ENCODE measurements around the gene HNRNPL.
"Not testable (repeated sequence)": the region's sequence is repeated elsewhere in the genome, so short reads cannot be mapped to it uniquely, and the experiment has no call there.

The HNRNPL gene

GRCh38 chr19:38812009-38812840 lies 37.6 kb downstream of the HNRNPL start:
- DNase-seq (ENCODE audit: low spot score in 2 of 2), result no peak
- H3K4me3 Mint-ChIP-seq, result no peak overlapping the region
- H3K36me3 Mint-ChIP-seq, result peaks cover 22% of the 10 kb centered on the region
- no peaks in the 10 kb centered on the region for H3K9me3 Mint-ChIP-seq
- peak overlapping the region; percentile 29 for H3K27ac Mint-ChIP-seq
- no peaks in the 10 kb centered on the region for H3K4me1 Mint-ChIP-seq
- no peak for ATAC-seq

- peaks cover 2% of the 10 kb centered on the region for H3K36me3 Mint-ChIP-seq
- peaks cover 7% of the 10 kb centered on the region for H3K4me1 Mint-ChIP-seq
- DNase-seq (ENCODE audit: low spot score in 2 of 2), result no peak
- ATAC-seq, result no peak
- H3K9me3 Mint-ChIP-seq, result no peaks in the 10 kb centered on the region
- H3K4me3 Mint-ChIP-seq, result no peak overlapping the region
- no peak overlapping the region for H3K27ac Mint-ChIP-seq
Observed at GRCh38 chr19:38809592-38810252, 40.1 kb downstream of the HNRNPL start.

- Mint-ChIP-seq H3K4me3 (no peak overlapping the region), H3K27ac (no peak overlapping the region), H3K36me3 (no peaks in the 10 kb centered on the region), H3K9me3 (no peaks in the 10 kb centered on the region), H3K4me1 (peaks cover 7% of the 10 kb centered on the region)
- DNase-seq (ENCODE audit: low spot score in 2 of 2) (no peak), ATAC-seq (no peak)
Observed at GRCh38 chr19:38808741-38809140, 41.0 kb downstream of the HNRNPL start.

DNA sequence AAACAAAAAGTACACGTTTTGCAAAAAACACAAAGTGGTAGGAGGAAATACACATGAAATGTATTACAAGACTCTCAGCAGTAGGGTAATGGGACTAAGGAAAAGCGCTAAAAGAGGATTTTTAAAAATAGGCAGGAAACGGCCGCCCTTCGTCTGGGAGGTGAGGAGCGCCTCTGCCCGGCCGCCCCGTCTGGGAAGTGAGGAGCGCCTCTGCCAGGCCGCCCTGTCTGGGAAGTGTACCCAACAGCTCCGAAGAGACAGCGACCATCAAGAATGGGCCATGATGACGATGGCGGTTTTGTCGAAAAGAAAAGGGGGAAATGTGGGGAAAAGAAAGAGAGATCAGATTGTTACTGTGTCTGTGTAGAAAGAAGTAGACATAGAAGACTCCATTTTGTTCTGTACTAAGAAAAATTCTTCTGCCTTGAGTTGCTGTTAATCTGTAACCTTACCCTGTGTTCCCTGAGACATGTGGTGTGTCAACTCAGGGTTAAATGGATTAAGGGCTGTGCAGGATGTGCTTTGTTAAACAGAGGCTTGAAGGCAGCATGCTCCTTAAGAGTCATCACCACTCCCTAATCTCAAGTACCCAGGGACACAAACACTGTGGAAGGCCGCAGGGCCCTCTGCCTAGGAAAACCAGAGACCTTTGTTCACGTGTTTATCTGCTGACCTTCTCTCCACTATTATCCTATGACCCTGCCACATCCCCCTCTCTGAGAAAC lies 42.2 kb downstream of the HNRNPL start:
- DNase-seq (ENCODE audit: low spot score in 2 of 2), result not testable (repeated sequence)

GRCh38 chr19:38806371-38806770 lies 43.4 kb downstream of the HNRNPL start:
- no peak for DNase-seq (ENCODE audit: low spot score in 2 of 2)
- no peak overlapping the region for H3K27ac Mint-ChIP-seq
- no peak overlapping the region for H3K4me3 Mint-ChIP-seq
- no peaks in the 10 kb centered on the region for H3K36me3 Mint-ChIP-seq
- no peak for ATAC-seq
- no peaks in the 10 kb centered on the region for H3K9me3 Mint-ChIP-seq
- peaks cover 7% of the 10 kb centered on the region for H3K4me1 Mint-ChIP-seq

More for the DNA sequence above, 42.2 kb downstream of the HNRNPL start:
- H3K4me3 Mint-ChIP-seq, H3K27ac Mint-ChIP-seq, H3K4me1 Mint-ChIP-seq, ATAC-seq, H3K36me3 Mint-ChIP-seq, H3K9me3 Mint-ChIP-seq: not testable (repeated sequence)

GRCh38 chr19:38805180-38805579 lies 44.6 kb downstream of the HNRNPL start:
- DNase-seq (ENCODE audit: low spot score in 2 of 2) (no peak), ATAC-seq (no peak)
- Mint-ChIP-seq H3K4me1 (peaks cover 7% of the 10 kb centered on the region), H3K9me3 (no peaks in the 10 kb centered on the region), H3K4me3 (no peak overlapping the region), H3K27ac (peak overlapping the region; percentile 87), H3K36me3 (no peaks in the 10 kb centered on the region)

DNA sequence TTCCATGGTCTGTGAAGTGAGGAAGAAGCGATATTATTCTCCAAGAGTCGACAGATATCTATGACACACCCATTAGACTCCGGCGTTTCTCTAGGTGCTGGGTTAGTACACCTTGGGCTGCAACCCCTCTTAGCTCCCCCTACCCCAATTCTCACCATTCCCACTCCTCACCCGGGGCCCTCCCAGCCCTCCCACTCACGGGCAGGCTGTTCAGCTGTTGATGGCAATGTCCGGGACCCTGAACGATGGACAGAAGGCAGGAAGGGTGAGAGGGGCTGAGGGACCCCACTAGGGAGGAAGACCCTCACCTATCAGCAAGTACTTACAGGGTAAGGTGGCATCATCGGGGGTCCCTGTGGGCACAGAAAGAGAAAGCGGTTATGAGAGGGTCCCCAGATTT lies 46.2 kb downstream of the HNRNPL start:
- Mint-ChIP-seq H3K9me3 (no peaks in the 10 kb centered on the region), H3K27ac (no peak overlapping the region), H3K4me1 (peaks cover 7% of the 10 kb centered on the region), H3K4me3 (no peak overlapping the region), H3K36me3 (no peaks in the 10 kb centered on the region)
- ATAC-seq (no peak), DNase-seq (ENCODE audit: low spot score in 2 of 2) (no peak)

- H3K4me1 Mint-ChIP-seq, result peaks cover 7% of the 10 kb centered on the region
- no peaks in the 10 kb centered on the region for H3K9me3 Mint-ChIP-seq
- no peak for DNase-seq (ENCODE audit: low spot score in 2 of 2)
- no peak overlapping the region for H3K4me3 Mint-ChIP-seq
- no peak overlapping the region for H3K27ac Mint-ChIP-seq
- ATAC-seq, result no peak
- H3K36me3 Mint-ChIP-seq, result no peaks in the 10 kb centered on the region
Observed at GRCh38 chr19:38801359-38802095, 48.3 kb downstream of the HNRNPL start.

DNA sequence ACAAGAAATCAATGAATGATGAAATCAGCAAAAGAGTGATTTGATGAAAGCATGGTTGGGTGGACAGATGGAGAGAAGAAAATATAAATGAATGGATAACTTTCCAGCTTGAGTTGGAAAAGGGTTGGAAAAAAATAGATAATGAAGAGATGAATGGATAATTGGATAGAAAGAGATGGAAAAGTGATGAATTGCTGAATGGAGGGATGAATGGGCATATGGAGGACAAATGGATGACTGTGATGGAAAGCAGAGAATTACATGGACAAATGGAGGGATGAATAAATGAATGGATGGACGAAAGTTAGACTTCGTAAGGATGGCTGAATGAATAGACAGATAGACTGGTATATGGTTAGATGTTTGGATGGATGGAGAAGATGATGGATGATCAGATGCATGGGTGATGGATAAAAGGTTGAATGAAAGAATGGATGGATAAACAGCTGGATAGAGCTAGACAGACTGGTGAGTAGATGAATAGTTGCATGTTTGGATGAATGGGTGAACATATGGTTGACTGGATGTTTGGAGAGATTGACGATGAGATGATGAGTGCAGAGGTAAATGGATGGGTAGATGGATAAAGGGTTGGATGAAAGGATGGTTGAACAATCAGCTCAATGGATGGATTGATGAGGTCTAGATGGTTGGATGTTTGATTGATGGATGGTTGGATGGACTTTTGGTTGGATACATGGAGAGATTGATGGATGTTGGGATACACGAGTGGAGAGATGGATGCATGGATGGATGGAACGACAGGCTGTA lies 49.0 kb downstream of the HNRNPL start:
- H3K9me3 Mint-ChIP-seq, result no peaks in the 10 kb centered on the region
- no peak overlapping the region for H3K27ac Mint-ChIP-seq
- no peak overlapping the region for H3K4me3 Mint-ChIP-seq
- H3K4me1 Mint-ChIP-seq, result peaks cover 7% of the 10 kb centered on the region
- DNase-seq (ENCODE audit: low spot score in 2 of 2), result no peak
- H3K36me3 Mint-ChIP-seq, result no peaks in the 10 kb centered on the region
- no peak for ATAC-seq

DNA sequence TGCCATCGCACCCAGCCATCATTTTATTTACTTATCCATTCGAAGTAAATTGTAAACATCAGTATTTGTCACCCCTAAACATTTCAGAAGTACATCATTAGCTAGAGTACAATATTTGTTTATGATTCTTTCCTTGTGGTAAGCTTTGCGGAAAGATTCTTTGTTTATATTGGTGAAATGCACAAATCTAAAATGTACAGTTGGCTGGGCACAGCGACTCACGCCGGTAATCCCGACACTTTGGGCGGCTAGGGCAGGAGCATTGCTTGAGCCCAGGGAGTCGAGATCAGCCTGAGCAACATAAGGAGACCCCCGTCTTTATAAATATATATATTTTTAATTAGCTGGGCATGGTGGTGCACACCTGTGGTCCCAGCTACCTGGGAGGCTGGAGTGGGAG lies 50.7 kb downstream of the HNRNPL start:
- no peaks in the 10 kb centered on the region for H3K4me1 Mint-ChIP-seq
- ATAC-seq (no peak), DNase-seq (ENCODE audit: low spot score in 2 of 2) (no peak)
- no peak overlapping the region for H3K27ac Mint-ChIP-seq
- no peaks in the 10 kb centered on the region for H3K9me3 Mint-ChIP-seq
- H3K4me3 Mint-ChIP-seq, result no peak overlapping the region
- no peaks in the 10 kb centered on the region for H3K36me3 Mint-ChIP-seq

DNA sequence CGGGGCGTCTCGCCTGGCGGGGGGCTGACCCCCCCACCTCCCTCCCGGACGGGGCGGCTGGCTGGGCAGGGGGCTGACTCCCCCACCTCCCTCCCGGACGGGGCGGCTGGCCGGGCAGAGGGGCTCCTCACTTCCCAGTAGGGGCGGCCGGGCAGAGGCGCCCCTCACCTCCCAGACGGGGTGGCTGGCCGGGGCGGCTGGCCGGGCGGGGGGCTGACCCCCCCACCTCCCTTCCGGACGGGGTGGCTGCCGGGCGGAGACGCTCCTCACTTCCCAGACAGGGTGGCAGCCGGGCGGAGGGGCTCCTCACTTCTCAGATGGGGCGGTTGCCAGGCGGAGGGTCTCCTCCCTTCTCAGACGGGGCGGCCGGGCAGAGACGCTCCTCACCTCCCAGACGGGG lies 52.0 kb downstream of the HNRNPL start:
- not testable (repeated sequence) for H3K27ac Mint-ChIP-seq, H3K36me3 Mint-ChIP-seq

DNA sequence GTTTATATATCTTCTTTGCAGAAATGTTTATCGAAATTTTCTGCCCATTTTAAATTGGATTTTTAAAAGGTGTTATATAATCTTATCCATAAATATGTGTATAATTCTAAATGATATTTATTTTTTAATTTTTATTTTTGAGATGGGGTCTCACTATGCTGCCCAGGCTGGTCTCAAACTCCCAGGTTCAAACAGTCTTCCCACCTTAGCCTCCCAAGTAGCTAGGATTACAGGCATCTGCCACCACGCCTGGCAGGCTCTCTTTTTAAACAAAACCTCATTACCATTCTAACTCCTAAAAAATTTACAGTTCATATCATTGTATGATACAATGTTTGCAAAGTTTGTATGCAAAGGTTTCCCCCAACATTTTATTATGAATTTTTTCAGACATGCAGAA lies 53.6 kb downstream of the HNRNPL start:
- H3K9me3 Mint-ChIP-seq, result no peaks in the 10 kb centered on the region
- no peak overlapping the region for H3K27ac Mint-ChIP-seq
- DNase-seq (ENCODE audit: low spot score in 2 of 2) (no peak), ATAC-seq (no peak)
- no peak overlapping the region for H3K4me3 Mint-ChIP-seq
- peaks cover 10% of the 10 kb centered on the region for H3K4me1 Mint-ChIP-seq
- no peaks in the 10 kb centered on the region for H3K36me3 Mint-ChIP-seq

More for the DNA sequence above, 52.0 kb downstream of the HNRNPL start:
- not testable (repeated sequence) for DNase-seq (ENCODE audit: low spot score in 2 of 2); H3K4me3 Mint-ChIP-seq; H3K4me1 Mint-ChIP-seq; H3K9me3 Mint-ChIP-seq; ATAC-seq

DNA sequence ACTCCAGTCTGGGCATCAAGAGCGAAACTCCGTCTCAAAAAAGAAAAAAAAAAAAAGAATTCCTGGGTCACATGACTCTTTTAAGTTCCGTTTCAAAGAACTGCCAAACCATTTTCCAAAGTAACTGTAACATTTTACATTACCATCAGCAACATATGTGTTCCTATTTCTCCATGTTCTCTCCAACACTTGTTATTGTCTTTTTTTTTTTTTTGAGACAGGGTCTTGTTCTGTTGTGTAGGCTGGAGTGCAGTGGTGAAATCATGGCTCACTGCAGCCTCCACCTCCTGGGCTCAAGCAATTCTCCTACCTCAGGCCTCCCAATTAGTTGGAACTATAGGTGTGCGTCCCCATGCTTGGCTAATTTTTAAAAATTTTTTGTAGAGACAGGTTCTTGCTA lies 54.2 kb downstream of the HNRNPL start:
- no peak for ATAC-seq
- H3K4me1 Mint-ChIP-seq, result peaks cover 10% of the 10 kb centered on the region
- H3K4me3 Mint-ChIP-seq, result no peak overlapping the region
- no peak for DNase-seq (ENCODE audit: low spot score in 2 of 2)
- no peaks in the 10 kb centered on the region for H3K36me3 Mint-ChIP-seq
- no peak overlapping the region for H3K27ac Mint-ChIP-seq
- H3K9me3 Mint-ChIP-seq, result no peaks in the 10 kb centered on the region

GRCh38 chr19:38793671-38794070 lies 56.1 kb downstream of the HNRNPL start:
- Mint-ChIP-seq H3K4me3 (peak overlapping the region; percentile 43), H3K9me3 (no peaks in the 10 kb centered on the region), H3K27ac (no peak overlapping the region), H3K36me3 (no peaks in the 10 kb centered on the region), H3K4me1 (peaks cover 10% of the 10 kb centered on the region)
- DNase-seq (ENCODE audit: low spot score in 2 of 2) (no peak), ATAC-seq (no peak)
